K562 (cell line): ENCODE measurements around the gene THAP5. TPM values are rescaled to one million over a fixed set of nuclear protein-coding genes. Genes with fewer than 3 reads are reported as not detected.
A peak's percentile ranks its signal among the peaks of the same experiment; 100 is the strongest.

Experiments used
- ATF2 ChIP-seq: sonication (generic); formaldehyde crosslinking; IDR thresholded peaks from 2 replicates; pipeline ENCODE4 v1.8.1; 2022; ENCODE audit warnings: missing genetic modification reagents
- CHAMP1 ChIP-seq: fragments of 450-650 bp; IDR thresholded peaks from 2 replicates; pipeline ENCODE4 v1.6.1; 2016; ENCODE audit warnings: mild to moderate bottlenecking
- ELF4 ChIP-seq: fragments of 450-650 bp; formaldehyde crosslinking; IDR thresholded peaks from 2 replicates; pipeline ENCODE4 v1.4.0; 2022; ENCODE audit warnings: missing genetic modification characterization
- GATAD2B ChIP-seq: fragments of 450-650 bp; IDR thresholded peaks from 2 replicates; pipeline ENCODE4 v1.6.1; 2017; ENCODE audit warnings: mild to moderate bottlenecking, borderline replicate concordance
- HES1 ChIP-seq: fragments of 450-650 bp; IDR thresholded peaks from 2 replicates; pipeline ENCODE4 v1.6.1; 2016; ENCODE audit warnings: low read depth, mild to moderate bottlenecking, moderate library complexity
- HEY1 ChIP-seq: fragments of 250-450 bp; sonication (Bioruptor Pico); IDR thresholded peaks from 2 replicates; pipeline ENCODE4 v1.5.0; 2020; ENCODE audit warnings: mild to moderate bottlenecking, moderate library complexity, borderline replicate concordance
- HMG20A ChIP-seq: fragments of 450-650 bp; formaldehyde crosslinking; conservative IDR thresholded peaks from 2 replicates; pipeline ENCODE4 v1.4.0; 2020; ENCODE audit warnings: mild to moderate bottlenecking, mixed read lengths
- MED1 ChIP-seq: sonication (generic); formaldehyde crosslinking; IDR thresholded peaks from 2 replicates; pipeline ENCODE4 v1.8.1; 2023; ENCODE audit warnings: missing genetic modification reagents, borderline replicate concordance
- NCOA1 ChIP-seq: fragments of 450-650 bp; IDR thresholded peaks from 2 replicates; pipeline ENCODE4 v1.6.1; 2016; ENCODE audit warnings: low read depth
- PBX2 ChIP-seq, 2 experiments: IDR thresholded peaks in 1 of 2; conservative IDR thresholded peaks in 1 of 2; 2 replicates each; pipeline ENCODE4 v1.6.1; 2016; ENCODE audit warnings: low read depth in 2 of 2, mild to moderate bottlenecking in 1 of 2, missing compliant biosample characterization in 1 of 2, missing genetic modification characterization in 1 of 2, moderate library complexity in 1 of 2
- PHB ChIP-seq: fragments of 250-450 bp; sonication (Bioruptor Pico); IDR thresholded peaks from 2 replicates; pipeline ENCODE4 v1.5.0; 2021
- PML ChIP-seq: IDR thresholded peaks from 2 replicates; pipeline ENCODE4 v1.6.1; 2012; ENCODE audit warnings: low read length, inconsistent platforms
- RCOR1 ChIP-seq, 2 experiments: IDR thresholded peaks; 2 replicates each; pipeline ENCODE4 v1.6.1; 2012; ENCODE audit warnings: low read depth in 2 of 2, low read length in 2 of 2, borderline replicate concordance in 1 of 2, improper control_type of control experiment in 1 of 2
- TCF3 ChIP-seq: sonication (generic); formaldehyde crosslinking; IDR thresholded peaks from 2 replicates; pipeline ENCODE4 v1.4.0; 2020; ENCODE audit warnings: mild to moderate bottlenecking, missing genetic modification reagents
- ZBTB33 ChIP-seq: sonication (generic); formaldehyde crosslinking; IDR thresholded peaks from 2 replicates; pipeline ENCODE4 v1.8.1; 2023; ENCODE audit warnings: mild to moderate bottlenecking, missing genetic modification reagents
- ZBTB8A ChIP-seq: fragments of 450-650 bp; IDR thresholded peaks from 2 replicates; pipeline ENCODE4 v1.6.1; 2018; ENCODE audit warnings: mild to moderate bottlenecking, moderate library complexity; ENCODE audit not compliant: partially characterized antibody
- ZEB2 ChIP-seq: fragments of 450-650 bp; IDR thresholded peaks from 2 replicates; pipeline ENCODE4 v1.6.1; 2016
- ZNF583 ChIP-seq: fragments of 250-450 bp; sonication (Bioruptor Pico); IDR thresholded peaks from 2 replicates; pipeline ENCODE4 v1.4.0; 2020
- ZNF77 ChIP-seq: fragments of 250-450 bp; sonication (Bioruptor Pico); IDR thresholded peaks from 2 replicates; pipeline ENCODE4 v1.5.0; 2020
- polyA plus RNA-seq, 8 experiments: library from polyadenylated mRNA; depleted of rRNA in 4 of 8; stranded (reverse) in 5 of 8; unstranded in 3 of 8; fragments of >200 nt; fragmentation: Nextera tagmentation in 2 of 8; fragmentation: Illumina TruSeq in 1 of 8; extraction: Ambion mirVana in 2 of 8; extraction: Trizol in 1 of 8; gene quantifications; 2 replicates each; pipeline versions ENCODE4 v1.2.1 to v1.2.3, GENCODE V29; 2011 to 2014; ENCODE audit warnings: inconsistent platforms in 1 of 8, missing spikeins in 1 of 8
- total RNA-seq, 7 experiments: library from RNA; depleted of rRNA in 6 of 7; stranded (reverse); fragments of >200 nt in 6 of 7; fragmentation: Illumina TruSeq in 2 of 7; extraction: Trizol in 2 of 7; gene quantifications; 2 replicates each; pipeline versions ENCODE4 v1.2.1 to v1.2.3, GENCODE V29; 2011 to 2021; ENCODE audit warnings: low replicate concordance in 1 of 7

The THAP5 gene
- total and polyA plus RNA-seq, 9 of the 15 experiments (the other 6 are each of a cell fraction or from before 2014, with no cell fraction given) = 16.5 to 58.1 (median 28.2) TPM

- TF ChIP-seq ATF2 (CRISPR knock-in tag) (no peak), GATAD2B (no peak), CHAMP1 (no peak), PHB (CRISPR knock-in tag) (0 out of 2 replicates have a peak, but pooled peaks have one; percentile 23), PML (peak; percentile 16), HEY1 (CRISPR knock-in tag) (no peak), ELF4 (CRISPR knock-in tag) (no peak), ZNF583 (CRISPR knock-in tag) (0 out of 2 replicates have a peak, but pooled peaks have one; percentile 59), NCOA1 (peak; percentile 19), ZBTB33 (CRISPR knock-in tag) (0 out of 2 replicates have a peak, but pooled peaks have one; percentile 35), ZBTB8A (no peak), HMG20A (CRISPR knock-in tag) (no peak), MED1 (CRISPR knock-in tag) (no peak), ZNF77 (CRISPR knock-in tag) (no peak), HES1 (0 out of 2 replicates have a peak, but pooled peaks have one; percentile 13), TCF3 (CRISPR knock-in tag) (peak; percentile 33), ZEB2 (peak; percentile 89), PBX2 (CRISPR knock-in tag; IDR thresholded peaks at IDR 0.05; ENCODE audit: low read depth) (no peak), PBX2 (tag; conservative IDR thresholded peaks at IDR 0.05; ENCODE audit: low read depth) (0 out of 2 replicates have a peak, but pooled peaks have one; percentile 19), RCOR1 (IDR thresholded peaks at IDR 0.05; ENCODE audit: borderline replicate concordance in 1 of 2, low read depth in 2 of 2, low read length in 2 of 2) (peak in 1 of 2 experiments; percentile 73; a peak in 2 of 4 replicates)
Observed at GRCh38 chr7:108525327-108525984, 44.0 kb downstream of the THAP5 start (continued).
